HG02973 (cell line): ENCODE results near the gene HSF5.

ENCODE experiments used
- ATAC-seq: cut with Tn5 transposase; IDR thresholded peaks from one replicate; pipeline ENCODE4 v1.9.1; 2021; ENCODE audit warnings: moderate library complexity; ENCODE audit not compliant: unreplicated experiment

Gene HSF5

DNA sequence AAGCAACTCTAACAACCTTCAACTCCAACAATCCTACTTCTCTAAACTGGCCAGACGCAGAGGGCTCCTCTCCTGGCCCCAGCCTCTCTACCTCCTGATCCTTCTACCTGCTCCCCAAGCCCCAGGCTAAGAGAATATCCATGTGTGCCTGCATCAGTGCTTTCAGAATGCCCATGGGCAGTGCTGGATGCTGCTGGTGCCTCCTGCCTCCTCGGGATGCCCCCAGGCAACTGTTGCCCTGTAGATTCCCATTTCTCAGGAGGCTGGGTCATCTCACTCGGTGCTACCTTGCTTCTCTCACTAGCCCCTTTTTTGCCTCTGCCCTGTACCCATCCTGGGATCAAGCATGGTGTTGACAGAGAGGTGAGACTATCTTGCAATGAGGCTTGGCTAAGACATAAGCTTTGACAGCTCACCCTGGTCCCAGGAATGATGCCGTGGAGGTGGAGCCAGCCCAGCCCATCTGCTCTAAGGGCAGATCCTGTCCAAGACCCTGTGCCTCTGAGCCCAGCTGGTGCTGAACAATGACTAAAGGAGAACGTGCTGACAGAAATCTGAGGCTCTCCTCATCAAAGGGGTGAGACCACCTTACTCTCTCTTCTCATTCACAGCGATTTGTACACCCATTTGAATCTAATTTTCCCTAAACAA lies 116.8 kb downstream of the HSF5 start:
- ATAC-seq: no peak

- no peak for ATAC-seq
These were observed 117.5 kb downstream of the HSF5 start for GRCh38 chr17:58370716-58371115.

- ATAC-seq: no peak
These were observed 117.9 kb downstream of the HSF5 start for GRCh38 chr17:58370309-58370708.
